Activated T-cell treated with anti-CD3 and anti-CD28 coated beads, Interleukin-2, amount 50 U/mL, for 4 hours (primary cell): ENCODE results near the gene RPS6KL1. TPM values are rescaled to one million over a fixed set of nuclear protein-coding genes. Genes with fewer than 3 reads are reported as not detected.
A peak's percentile ranks its signal among the peaks of the same experiment; 100 is the strongest.

Experiments used
- ATAC-seq, 2 donors: fragments of 200-7000 bp; cut with Tn5 transposase; one replicate each; pipeline ENCODE4 v1.10.0; 2021
- DNase-seq: peaks from one replicate; pipeline ENCODE4 v3.0.0-alpha.2; 2020
- H3K27me3 Mint-ChIP-seq: one replicate; pipeline ENCODE4 v1.8.0; 2021; ENCODE audit warnings: low read depth, mixed read lengths
- H3K36me3 Mint-ChIP-seq: one replicate; pipeline ENCODE4 v1.8.0; 2022; ENCODE audit warnings: mixed read lengths; ENCODE audit not compliant: insufficient read depth
- H3K4me1 Mint-ChIP-seq: one replicate; pipeline ENCODE4 v1.8.0; 2021; ENCODE audit warnings: low read depth, mixed read lengths
- H3K4me3 Mint-ChIP-seq: one replicate; pipeline ENCODE4 v1.8.0; 2021; ENCODE audit warnings: mild to moderate bottlenecking, moderate library complexity, mixed read lengths
- H3K9me3 Mint-ChIP-seq: one replicate; pipeline ENCODE4 v1.8.0; 2021; ENCODE audit warnings: mixed read lengths
- total RNA-seq, 3 donors: library from RNA; stranded (reverse); gene quantifications; one replicate each; pipeline ENCODE4 v1.2.1, GENCODE V29; 2021

Gene RPS6KL1
- total RNA-seq, 3 donors from 2014 or later: 13.2 to 20.7 (median 17.3) TPM

- no peak for ATAC-seq
- H3K36me3 Mint-ChIP-seq: no peaks in the 10 kb centered on the region
These were observed 24.5 kb upstream of the RPS6KL1 start for GRCh38 chr14:74947353-74948227.

GRCh38 chr14:74946659-74947281 is 23.7 kb upstream of the RPS6KL1 start:
- Mint-ChIP-seq H3K36me3 (no peaks in the 10 kb centered on the region), H3K9me3 (no peaks in the 10 kb centered on the region), H3K27me3 (no peaks in the 10 kb centered on the region), H3K4me3 (no peak overlapping the region), H3K4me1 (peaks cover 21% of the 10 kb centered on the region)
- no peak for ATAC-seq
- no peak for DNase-seq

More at GRCh38 chr14:74947353-74948227, 24.5 kb upstream of the RPS6KL1 start:
- Mint-ChIP-seq H3K4me3 (no peak overlapping the region), H3K9me3 (no peaks in the 10 kb centered on the region), H3K4me1 (peaks cover 14% of the 10 kb centered on the region), H3K27me3 (peaks cover under 1% of the 10 kb centered on the region)
- no peak for DNase-seq

- peak; percentile 70 for DNase-seq
- Mint-ChIP-seq H3K36me3 (no peaks in the 10 kb centered on the region), H3K9me3 (no peaks in the 10 kb centered on the region), H3K4me3 (no peak overlapping the region), H3K4me1 (peaks cover 28% of the 10 kb centered on the region), H3K27me3 (no peaks in the 10 kb centered on the region)
- peak; percentile 59 to 71 for ATAC-seq
These were observed 23.0 kb upstream of the RPS6KL1 start for GRCh38 chr14:74945852-74946658.

GRCh38 chr14:74945261-74945851 is 22.3 kb upstream of the RPS6KL1 start:
- ATAC-seq (no peak), DNase-seq (no peak)
- H3K36me3 Mint-ChIP-seq: no peaks in the 10 kb centered on the region
- H3K9me3 Mint-ChIP-seq: no peaks in the 10 kb centered on the region
- H3K4me1 Mint-ChIP-seq: peaks cover 30% of the 10 kb centered on the region
- no peaks in the 10 kb centered on the region for H3K27me3 Mint-ChIP-seq
- no peak overlapping the region for H3K4me3 Mint-ChIP-seq

GRCh38 chr14:74942608-74943007 is 19.5 kb upstream of the RPS6KL1 start:
- Mint-ChIP-seq H3K4me3 (peak overlapping the region; percentile 8), H3K27me3 (no peaks in the 10 kb centered on the region), H3K9me3 (peaks cover 6% of the 10 kb centered on the region), H3K4me1 (peaks cover 43% of the 10 kb centered on the region), H3K36me3 (no peaks in the 10 kb centered on the region)
- DNase-seq (no peak), ATAC-seq (peak in 1 of 2 donors; percentile 43)

GRCh38 chr14:74942181-74942580 is 19.1 kb upstream of the RPS6KL1 start:
- peak overlapping the region; percentile 70 for H3K4me3 Mint-ChIP-seq
- no peaks in the 10 kb centered on the region for H3K27me3 Mint-ChIP-seq
- H3K9me3 Mint-ChIP-seq: peaks cover 6% of the 10 kb centered on the region
- H3K36me3 Mint-ChIP-seq: no peaks in the 10 kb centered on the region
- DNase-seq (no peak), ATAC-seq (no peak)
- peaks cover 46% of the 10 kb centered on the region for H3K4me1 Mint-ChIP-seq

GRCh38 chr14:74941676-74942097 is 18.6 kb upstream of the RPS6KL1 start:
- Mint-ChIP-seq H3K9me3 (peaks cover 6% of the 10 kb centered on the region), H3K4me1 (peaks cover 50% of the 10 kb centered on the region), H3K27me3 (no peaks in the 10 kb centered on the region), H3K36me3 (no peaks in the 10 kb centered on the region), H3K4me3 (peak overlapping the region; percentile 70)
- peak; percentile 45 for DNase-seq
- ATAC-seq: peak; percentile 86 to 91

GRCh38 chr14:74940956-74941565 is 18.0 kb upstream of the RPS6KL1 start:
- ATAC-seq (no peak), DNase-seq (no peak)
- H3K4me1 Mint-ChIP-seq: peaks cover 45% of the 10 kb centered on the region
- H3K36me3 Mint-ChIP-seq: no peaks in the 10 kb centered on the region
- peak overlapping the region; percentile 70 for H3K4me3 Mint-ChIP-seq
- peaks cover 6% of the 10 kb centered on the region for H3K9me3 Mint-ChIP-seq
- H3K27me3 Mint-ChIP-seq: no peaks in the 10 kb centered on the region

GRCh38 chr14:74938531-74939495 is 15.8 kb upstream of the RPS6KL1 start:
- Mint-ChIP-seq H3K4me1 (peaks cover 45% of the 10 kb centered on the region), H3K4me3 (no peak overlapping the region), H3K9me3 (peaks cover 6% of the 10 kb centered on the region), H3K27me3 (no peaks in the 10 kb centered on the region), H3K36me3 (no peaks in the 10 kb centered on the region)
- no peak for DNase-seq
- no peak for ATAC-seq

- Mint-ChIP-seq H3K9me3 (peaks cover 6% of the 10 kb centered on the region), H3K4me3 (no peak overlapping the region), H3K4me1 (peaks cover 39% of the 10 kb centered on the region), H3K27me3 (peaks cover 4% of the 10 kb centered on the region), H3K36me3 (no peaks in the 10 kb centered on the region)
- DNase-seq (no peak), ATAC-seq (peak in 1 of 2 donors; percentile 8)
These were observed 14.1 kb upstream of the RPS6KL1 start for GRCh38 chr14:74937171-74937570.

- H3K4me1 Mint-ChIP-seq: peaks cover 35% of the 10 kb centered on the region
- DNase-seq: no peak
- no peak overlapping the region for H3K4me3 Mint-ChIP-seq
- H3K27me3 Mint-ChIP-seq: peaks cover 4% of the 10 kb centered on the region
- no peaks in the 10 kb centered on the region for H3K36me3 Mint-ChIP-seq
- ATAC-seq: no peak
- peaks cover 6% of the 10 kb centered on the region for H3K9me3 Mint-ChIP-seq
These were observed 13.7 kb upstream of the RPS6KL1 start for GRCh38 chr14:74936731-74937130.

GRCh38 chr14:74936151-74936550 is 13.1 kb upstream of the RPS6KL1 start:
- peaks cover 6% of the 10 kb centered on the region for H3K9me3 Mint-ChIP-seq
- ATAC-seq: no peak
- no peaks in the 10 kb centered on the region for H3K36me3 Mint-ChIP-seq

GRCh38 chr14:74935360-74935680 is 12.3 kb upstream of the RPS6KL1 start:
- peaks cover 5% of the 10 kb centered on the region for H3K27me3 Mint-ChIP-seq
- DNase-seq (no peak), ATAC-seq (no peak)
- peaks cover 26% of the 10 kb centered on the region for H3K4me1 Mint-ChIP-seq
- H3K9me3 Mint-ChIP-seq: peaks cover 6% of the 10 kb centered on the region
- H3K36me3 Mint-ChIP-seq: no peaks in the 10 kb centered on the region
- no peak overlapping the region for H3K4me3 Mint-ChIP-seq

More at GRCh38 chr14:74936151-74936550, 13.1 kb upstream of the RPS6KL1 start:
- Mint-ChIP-seq H3K4me1 (peaks cover 29% of the 10 kb centered on the region), H3K4me3 (no peak overlapping the region), H3K27me3 (peaks cover 5% of the 10 kb centered on the region)
- DNase-seq: no peak
